DOHH2 (cell line): ENCODE results near the gene NTPCR.

ENCODE experiments used
- H3F3A ChIP-seq: fragments of 200-600 bp; sonication (generic), shearing (Covaris generic); 2 replicates; pipeline ENCODE4 v1.6.0; 2016; ENCODE audit warnings: antibody characterized with exemption, mild to moderate bottlenecking; ENCODE audit not compliant: control insufficient read depth, insufficient read depth
- H3K27ac ChIP-seq: fragments of 200-600 bp; sonication (generic); 2 replicates; pipeline ENCODE4 v1.5.1; 2014; ENCODE audit warnings: low read depth, mild to moderate bottlenecking, low read length, moderate library complexity
- H3K27me3 ChIP-seq: fragments of 200-600 bp; sonication (generic); 2 replicates; pipeline ENCODE4 v1.6.1; 2014; ENCODE audit warnings: mild to moderate bottlenecking, low read length, mixed read lengths; ENCODE audit not compliant: control insufficient read depth
- H3K36me3 ChIP-seq: fragments of 200-600 bp; sonication (generic); 2 replicates; pipeline ENCODE4 v1.6.1; 2014; ENCODE audit warnings: mild to moderate bottlenecking, low read length, moderate library complexity, mixed read lengths; ENCODE audit not compliant: control insufficient read depth
- H3K4me1 ChIP-seq: fragments of 200-600 bp; sonication (generic); 2 replicates; pipeline ENCODE4 v1.6.1; 2014; ENCODE audit warnings: mild to moderate bottlenecking, low read length, mixed read lengths; ENCODE audit not compliant: control insufficient read depth
- H3K4me2 ChIP-seq: fragments of 200-600 bp; sonication (generic); 2 replicates; pipeline ENCODE4 v1.6.0; 2014; ENCODE audit warnings: mild to moderate bottlenecking, low read length, moderate library complexity
- H3K4me3 ChIP-seq: fragments of 200-600 bp; sonication (generic); 2 replicates; pipeline ENCODE4 v1.5.1; 2014; ENCODE audit warnings: mild to moderate bottlenecking, low read length, mixed read lengths
- H3K79me2 ChIP-seq: fragments of 200-600 bp; sonication (generic); 2 replicates; pipeline ENCODE4 v1.6.1; 2014; ENCODE audit warnings: mild to moderate bottlenecking, low read length, mixed read lengths; ENCODE audit not compliant: control insufficient read depth
- H3K9me2 ChIP-seq: fragments of 200-600 bp; sonication (generic); replicated peaks from 2 replicates; pipeline ENCODE4 v1.6.1; 2014; ENCODE audit warnings: mild to moderate bottlenecking, low read length, mixed read lengths; ENCODE audit not compliant: control insufficient read depth
- H3K9me3 ChIP-seq: fragments of 200-600 bp; sonication (generic); 2 replicates; pipeline ENCODE4 v1.6.1; 2014; ENCODE audit warnings: antibody characterized with exemption, low read length, mixed read lengths; ENCODE audit not compliant: control insufficient read depth, insufficient read depth
- H4K20me1 ChIP-seq: fragments of 200-600 bp; sonication (generic); 2 replicates; pipeline ENCODE4 v1.6.0; 2014; ENCODE audit warnings: low read depth, mild to moderate bottlenecking, antibody characterized with exemption, low read length, moderate library complexity; ENCODE audit not compliant: control insufficient read depth, insufficient read depth
- EZH2phosphoT487 ChIP-seq: fragments of 200-600 bp; sonication (generic); IDR thresholded peaks from 2 replicates; pipeline ENCODE4 v1.6.1; 2017; ENCODE audit warnings: borderline replicate concordance, mild to moderate bottlenecking, antibody characterized with exemption, low read length, moderate library complexity, mixed read lengths
- TF ChIP-seq, protein P1 (sequence below): fragments of 200-600 bp; sonication (generic); IDR thresholded peaks from one replicate; pipeline ENCODE4 v1.5.1; 2014; ENCODE audit warnings: antibody characterized with exemption, mild to moderate bottlenecking, low read depth, low read length; ENCODE audit not compliant: poor library complexity, severe bottlenecking

The NTPCR gene

DNA sequence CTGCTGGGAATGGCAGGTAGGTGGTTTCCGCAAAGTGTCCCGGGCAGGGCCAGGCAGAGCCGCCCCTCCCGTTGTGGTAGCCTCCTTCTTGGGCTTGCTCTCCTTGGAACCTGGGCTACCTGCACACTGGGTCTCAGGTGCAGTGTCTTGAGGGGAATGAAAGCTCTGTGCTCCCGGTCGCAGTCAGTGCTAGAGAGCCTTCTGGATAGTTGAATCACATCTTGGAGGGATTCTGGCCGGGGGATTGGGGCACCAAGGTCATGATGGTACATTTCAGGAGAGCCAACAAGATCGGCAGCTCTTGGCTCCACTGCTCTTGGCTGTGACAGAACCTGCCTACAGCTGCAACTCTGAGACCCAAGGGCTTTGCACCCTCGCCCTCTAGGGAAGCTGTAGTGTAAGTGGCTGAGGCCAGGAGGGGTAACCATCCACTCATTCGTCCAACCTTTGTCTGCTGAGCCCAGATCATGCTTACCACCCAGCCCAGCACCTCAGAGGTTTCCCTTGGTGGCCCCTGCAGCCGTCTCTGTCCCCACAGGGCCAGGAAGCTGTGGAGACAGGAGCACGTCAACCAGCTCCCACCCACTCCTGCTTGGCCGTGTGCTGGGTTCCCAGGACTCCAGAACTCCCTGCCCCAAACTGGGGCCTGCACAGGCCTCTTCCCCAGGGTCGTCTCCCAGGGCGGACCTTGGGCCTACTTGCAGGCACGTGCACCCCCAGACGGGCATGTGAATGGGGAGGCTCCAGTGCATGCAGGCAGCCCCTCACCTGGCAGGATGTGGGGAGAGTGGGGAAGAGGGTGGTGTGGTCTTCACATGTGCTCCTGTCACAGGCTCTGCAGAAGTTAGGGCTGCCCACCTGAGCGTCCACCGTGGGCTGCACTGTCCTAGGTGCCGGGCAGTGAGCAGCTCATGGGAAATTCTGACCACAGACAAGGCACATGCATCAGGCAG is 40.0 kb downstream of the NTPCR start:
- TF ChIP-seq, protein P1, sequence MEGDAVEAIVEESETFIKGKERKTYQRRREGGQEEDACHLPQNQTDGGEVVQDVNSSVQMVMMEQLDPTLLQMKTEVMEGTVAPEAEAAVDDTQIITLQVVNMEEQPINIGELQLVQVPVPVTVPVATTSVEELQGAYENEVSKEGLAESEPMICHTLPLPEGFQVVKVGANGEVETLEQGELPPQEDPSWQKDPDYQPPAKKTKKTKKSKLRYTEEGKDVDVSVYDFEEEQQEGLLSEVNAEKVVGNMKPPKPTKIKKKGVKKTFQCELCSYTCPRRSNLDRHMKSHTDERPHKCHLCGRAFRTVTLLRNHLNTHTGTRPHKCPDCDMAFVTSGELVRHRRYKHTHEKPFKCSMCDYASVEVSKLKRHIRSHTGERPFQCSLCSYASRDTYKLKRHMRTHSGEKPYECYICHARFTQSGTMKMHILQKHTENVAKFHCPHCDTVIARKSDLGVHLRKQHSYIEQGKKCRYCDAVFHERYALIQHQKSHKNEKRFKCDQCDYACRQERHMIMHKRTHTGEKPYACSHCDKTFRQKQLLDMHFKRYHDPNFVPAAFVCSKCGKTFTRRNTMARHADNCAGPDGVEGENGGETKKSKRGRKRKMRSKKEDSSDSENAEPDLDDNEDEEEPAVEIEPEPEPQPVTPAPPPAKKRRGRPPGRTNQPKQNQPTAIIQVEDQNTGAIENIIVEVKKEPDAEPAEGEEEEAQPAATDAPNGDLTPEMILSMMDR: no peak
- no peak for TF ChIP-seq EZH2phosphoT487
- Histone ChIP-seq H3F3A (no peaks in the 10 kb centered on the region), H3K27ac (no peak overlapping the region), H3K9me3 (peaks cover 10% of the 10 kb centered on the region; the same call in 1 of the 2 replicates), H3K4me3 (no peak overlapping the region), H3K27me3 (no peaks in the 10 kb centered on the region), H3K4me1 (no peaks in the 10 kb centered on the region), H3K36me3 (no peaks in the 10 kb centered on the region), H3K79me2 (no peaks in the 10 kb centered on the region), H4K20me1 (no peaks in the 10 kb centered on the region), H3K4me2 (no peak overlapping the region), H3K9me2 (no peaks in the 10 kb centered on the region)

DNA sequence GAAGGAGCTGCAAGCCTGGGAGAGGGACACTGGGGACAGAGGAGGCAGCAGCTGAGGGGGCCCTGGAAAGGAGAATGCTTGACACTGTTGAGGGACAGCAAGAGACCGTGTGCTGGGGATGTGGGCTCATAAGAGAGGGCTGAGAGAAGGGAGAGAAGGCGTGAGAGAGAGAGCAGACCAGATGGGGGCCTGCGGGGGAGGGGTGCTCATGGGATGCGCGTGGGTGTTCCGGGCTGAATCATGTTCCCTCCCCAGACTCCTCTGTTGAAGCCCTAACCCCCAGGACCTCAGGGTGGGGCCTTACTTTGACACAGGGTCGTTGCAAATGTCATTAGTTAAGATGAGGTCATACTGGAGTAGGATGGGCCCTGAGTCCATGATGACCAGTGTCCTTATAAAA is 40.8 kb downstream of the NTPCR start:
- Histone ChIP-seq H3K36me3 (no peaks in the 10 kb centered on the region), H3K9me3 (peaks cover 10% of the 10 kb centered on the region; the same call in 1 of the 2 replicates), H3K27ac (no peak overlapping the region), H4K20me1 (no peaks in the 10 kb centered on the region), H3K79me2 (no peaks in the 10 kb centered on the region), H3K4me2 (no peak overlapping the region), H3K4me1 (no peaks in the 10 kb centered on the region), H3K9me2 (no peaks in the 10 kb centered on the region), H3F3A (no peaks in the 10 kb centered on the region), H3K4me3 (no peak overlapping the region), H3K27me3 (no peaks in the 10 kb centered on the region)
- TF ChIP-seq, protein P1: no peak

DNA sequence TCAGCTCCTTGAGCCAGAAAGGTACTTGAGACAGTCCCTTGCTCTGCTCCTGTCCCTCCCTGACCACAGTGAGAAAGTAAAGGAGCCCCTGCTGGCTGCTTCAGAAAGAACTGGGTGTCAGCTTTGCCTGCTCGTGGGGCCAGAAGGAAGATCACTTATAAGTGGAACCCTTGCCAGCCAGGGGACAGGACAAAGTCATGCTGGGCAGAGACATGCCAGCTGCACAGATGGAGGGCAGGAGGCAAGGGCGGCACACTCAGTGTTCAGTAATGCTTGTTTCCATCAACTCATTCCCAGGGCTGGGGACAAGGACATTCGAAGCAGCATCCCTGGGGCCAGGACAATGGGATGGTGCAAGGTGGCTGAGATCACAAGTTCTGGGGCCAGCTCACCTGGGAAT is 41.8 kb downstream of the NTPCR start:
- Histone ChIP-seq H4K20me1 (no peaks in the 10 kb centered on the region), H3K79me2 (no peaks in the 10 kb centered on the region), H3K9me2 (no peaks in the 10 kb centered on the region), H3K27ac (no peak overlapping the region), H3K4me2 (no peak overlapping the region), H3K4me3 (no peak overlapping the region), H3K36me3 (no peaks in the 10 kb centered on the region), H3F3A (no peaks in the 10 kb centered on the region), H3K27me3 (no peaks in the 10 kb centered on the region), H3K4me1 (no peaks in the 10 kb centered on the region), H3K9me3 (peaks cover 10% of the 10 kb centered on the region; the same call in 1 of the 2 replicates)
- no peak for TF ChIP-seq EZH2phosphoT487
- TF ChIP-seq, protein P1: no peak
